ENCODE data around the gene SOCS3.

SOCS3 gene

GRCh38 chr17:78362671-78363070, 2.8 kb upstream of the SOCS3 start:
- H3K36me3 ChIP-seq (ENCODE audit: control insufficient read depth in 2 of 2, insufficient read depth in 1 of 2, low read length in 2 of 2), result peaks cover 0 to 12% of the 10 kb centered on the region in 2 experiments; a peak in 1 of 3 replicates
- H3K4me3 ChIP-seq (ENCODE audit: low read depth, low read length), result no peak overlapping the region
- TF ChIP-seq ZSCAN5A (tag by site-specific recombination; IDR thresholded peaks at IDR 0.05) (no peak), ZNF548 (tag by site-specific recombination; IDR thresholded peaks at IDR 0.05) (no peak), ZNF341 (tag by site-specific recombination; IDR thresholded peaks at IDR 0.05; ENCODE audit: low read depth) (peak; percentile 24; the same call in 1 of the 2 replicates), ZNF677 (tag by site-specific recombination; IDR thresholded peaks at IDR 0.05) (no peak), ZNF549 (tag by site-specific recombination; IDR thresholded peaks at IDR 0.05) (no peak)
- no peak overlapping the region for H3K27ac ChIP-seq (ENCODE audit: extremely low read depth, low read depth, low read length)
- H3K4me1 ChIP-seq (ENCODE audit: control insufficient read depth, insufficient read depth, low read length), result no peaks in the 10 kb centered on the region; the same call in 1 of the 2 replicates
- H3K9me3 ChIP-seq (ENCODE audit: control insufficient read depth, insufficient read depth, low read depth, low read length), result no peaks in the 10 kb centered on the region
- ChIA-PET CTCF (interaction anchor here (0.7 to 9.1 kb wide), 8 partner anchors 9 to 341 kb away, joined by 3 to 137 read pairs (median 5); no protein-coding TSS in a partner anchor), POLR2A (interaction anchor here (0.7 kb wide), 2 partner anchors 47 to 55 kb away, joined by 3 to 4 read pairs; no protein-coding TSS in a partner anchor)

- Histone ChIP-seq H3K4me3 (ENCODE audit: low read depth, low read length) (no peak overlapping the region), H3K27ac (ENCODE audit: extremely low read depth, low read depth, low read length) (no peak overlapping the region), H3K9me3 (ENCODE audit: control insufficient read depth, insufficient read depth, low read depth, low read length) (no peaks in the 10 kb centered on the region), H3K4me1 (ENCODE audit: control insufficient read depth, insufficient read depth, low read length) (no peaks in the 10 kb centered on the region; the same call in 1 of the 2 replicates), H3K36me3 (ENCODE audit: control insufficient read depth in 2 of 2, insufficient read depth in 1 of 2, low read length in 2 of 2) (peaks cover 0 to 16% of the 10 kb centered on the region in 2 experiments; a peak in 1 of 3 replicates)
- ChIA-PET POLR2A (interaction anchor here (0.7 kb wide), 2 partner anchors 46 to 55 kb away, joined by 3 to 4 read pairs; no protein-coding TSS in a partner anchor), CTCF (interaction anchor here (0.6 to 9.1 kb wide), 10 partner anchors 10 to 181 kb away, joined by 4 to 137 read pairs (median 6); no protein-coding TSS in a partner anchor)
- TF ChIP-seq ZFP37 (tag by site-specific recombination; IDR thresholded peaks at IDR 0.05) (no peak), MYNN (tag by site-specific recombination; IDR thresholded peaks at IDR 0.05; ENCODE audit: borderline replicate concordance) (no peak), PRDM1 (tag by site-specific recombination; IDR thresholded peaks at IDR 0.05) (no peak), YY2 (tag by site-specific recombination; IDR thresholded peaks at IDR 0.05) (no peak), ZNF473 (tag by site-specific recombination; IDR thresholded peaks at IDR 0.05) (no peak), ZNF184 (tag by site-specific recombination; IDR thresholded peaks at IDR 0.05) (no peak), FEZF1 (tag by site-specific recombination; IDR thresholded peaks at IDR 0.05) (no peak), REPIN1 (tag by site-specific recombination; IDR thresholded peaks at IDR 0.05; ENCODE audit: low read depth) (no peak), ZNF621 (tag by site-specific recombination; IDR thresholded peaks at IDR 0.05) (no peak)
Observed at GRCh38 chr17:78362232-78362631, 2.4 kb upstream of the SOCS3 start.

GRCh38 chr17:78361225-78361701, 1.4 kb upstream of the SOCS3 start:
- Histone ChIP-seq H3K4me1 (ENCODE audit: control insufficient read depth, insufficient read depth, low read length) (peaks cover 5% of the 10 kb centered on the region), H3K27ac (ENCODE audit: extremely low read depth, low read depth, low read length) (no peak overlapping the region), H3K36me3 (ENCODE audit: control insufficient read depth in 2 of 2, insufficient read depth in 1 of 2, low read length in 2 of 2) (peaks cover 0 to 18% of the 10 kb centered on the region in 2 experiments; a peak in 1 of 3 replicates), H3K9me3 (ENCODE audit: control insufficient read depth, insufficient read depth, low read depth, low read length) (no peaks in the 10 kb centered on the region), H3K4me3 (ENCODE audit: low read depth, low read length) (no peak overlapping the region)
- TF ChIP-seq ZNF629 (tag by site-specific recombination; IDR thresholded peaks at IDR 0.05), result no peak
- TF ChIP-seq GLI2 (tag by site-specific recombination; IDR thresholded peaks at IDR 0.05; ENCODE audit: borderline replicate concordance, low read depth), result no peak
- no peak for TF ChIP-seq ZNF747 (tag by site-specific recombination; IDR thresholded peaks at IDR 0.05)
- ChIA-PET POLR2A (interaction anchor here (0.6 to 1.6 kb wide), 10 partner anchors 9 to 174 kb away, joined by 3 to 12 read pairs (median 5); partner anchors contain the start of genes AFMID and TK1), CTCF (interaction anchor here (0.6 to 9.1 kb wide), 40 partner anchors 11 to 1022 kb away, joined by 3 to 137 read pairs (median 5); no protein-coding TSS in a partner anchor)
